K562 (cell line): ENCODE measurements around the gene DEGS2. TPM values are rescaled to one million over a fixed set of nuclear protein-coding genes. Genes with fewer than 3 reads are reported as not detected.

ENCODE experiments used
- CC2D1A ChIP-seq: fragments of 450-650 bp; IDR thresholded peaks from 2 replicates; pipeline ENCODE4 v1.6.1; 2017; ENCODE audit warnings: mild to moderate bottlenecking
- EP400 ChIP-seq: fragments of 450-650 bp; IDR thresholded peaks from 2 replicates; pipeline ENCODE4 v1.6.1; 2017; ENCODE audit warnings: antibody characterized with exemption, mild to moderate bottlenecking, moderate library complexity
- PTBP1 ChIP-seq: fragments of 200-400 bp; formaldehyde crosslinking; IDR thresholded peaks from 2 replicates; pipeline ENCODE4 v1.6.1; 2017; ENCODE audit warnings: low read depth, low read length
- RBM14 ChIP-seq: fragments of 200-400 bp; formaldehyde crosslinking; IDR thresholded peaks from 2 replicates; pipeline ENCODE4 v1.6.1; 2018; ENCODE audit warnings: low read depth, mild to moderate bottlenecking, low read length, moderate library complexity, borderline replicate concordance; ENCODE audit not compliant: insufficient read depth
- RHOXF2B ChIP-seq: fragments of 250-450 bp; sonication (Bioruptor Pico); conservative IDR thresholded peaks from 2 replicates; pipeline ENCODE4 v1.5.1; 2021
- SRSF7 ChIP-seq: fragments of 200-400 bp; formaldehyde crosslinking; optimal IDR thresholded peaks from 2 replicates; pipeline ENCODE3; 2017; ENCODE audit warnings: mild to moderate bottlenecking, low read depth, low read length
- SRSF9 ChIP-seq: fragments of 200-400 bp; formaldehyde crosslinking; IDR thresholded peaks from 2 replicates; pipeline ENCODE4 v1.6.1; 2017; ENCODE audit warnings: low read depth, low read length, borderline replicate concordance
- THRAP3 ChIP-seq: fragments of 450-650 bp; IDR thresholded peaks from 2 replicates; pipeline ENCODE4 v1.6.1; 2016; ENCODE audit warnings: mild to moderate bottlenecking, inconsistent platforms, borderline replicate concordance
- TRIM24 ChIP-seq, 2 experiments: fragments of 450-650 bp; IDR thresholded peaks; 2 replicates each; pipeline ENCODE4 v1.6.1; 2016
- ZEB2 ChIP-seq: fragments of 450-650 bp; IDR thresholded peaks from 2 replicates; pipeline ENCODE4 v1.6.1; 2016
- ZNF584 ChIP-seq: fragments of 200-800 bp; sonication (Bioruptor generic); IDR thresholded peaks from 2 replicates; pipeline ENCODE4 v1.6.1; 2016; ENCODE audit warnings: low read depth, mild to moderate bottlenecking, missing genetic modification characterization, missing compliant biosample characterization
- polyA plus RNA-seq, 8 experiments: library from polyadenylated mRNA; depleted of rRNA in 4 of 8; stranded (reverse) in 5 of 8; unstranded in 3 of 8; fragments of >200 nt; fragmentation: Nextera tagmentation in 2 of 8; fragmentation: Illumina TruSeq in 1 of 8; extraction: Ambion mirVana in 2 of 8; extraction: Trizol in 1 of 8; gene quantifications; 2 replicates each; pipeline versions ENCODE4 v1.2.1 to v1.2.3, GENCODE V29; 2011 to 2014; ENCODE audit warnings: inconsistent platforms in 1 of 8, missing spikeins in 1 of 8
- total RNA-seq, 7 experiments: library from RNA; depleted of rRNA in 6 of 7; stranded (reverse); fragments of >200 nt in 6 of 7; fragmentation: Illumina TruSeq in 2 of 7; extraction: Trizol in 2 of 7; gene quantifications; 2 replicates each; pipeline versions ENCODE4 v1.2.1 to v1.2.3, GENCODE V29; 2011 to 2021; ENCODE audit warnings: low replicate concordance in 1 of 7
- TF ChIP-seq, protein P1 (sequence below), 2 experiments: fragments of 450-650 bp; IDR thresholded peaks; 2 replicates each; pipeline ENCODE4 v1.6.1; 2016; ENCODE audit warnings: mild to moderate bottlenecking in 2 of 2, borderline replicate concordance in 1 of 2, low read depth in 1 of 2, moderate library complexity in 1 of 2
- TF ChIP-seq, protein P2 (sequence below): fragments of 450-650 bp; IDR thresholded peaks from 2 replicates; pipeline ENCODE4 v1.6.1; 2016
- TF ChIP-seq, protein P3 (sequence below): fragments of 250-450 bp; sonication (Bioruptor Pico); IDR thresholded peaks from 2 replicates; pipeline ENCODE4 v1.8.0; 2022; ENCODE audit warnings: inconsistent platforms, mild to moderate bottlenecking, moderate library complexity, borderline replicate concordance
- TF ChIP-seq, protein P4 (sequence below): fragments of 450-650 bp; IDR thresholded peaks from 2 replicates; pipeline ENCODE4 v1.7.1; 2018; ENCODE audit warnings: mild to moderate bottlenecking, low read depth; ENCODE audit not compliant: partially characterized antibody

Gene DEGS2
- total and polyA plus RNA-seq, 9 of the 15 experiments (the other 6 are each of a cell fraction or from before 2014, with no cell fraction given), result 0.22 to 2.9 (median 0.70) TPM

DNA sequence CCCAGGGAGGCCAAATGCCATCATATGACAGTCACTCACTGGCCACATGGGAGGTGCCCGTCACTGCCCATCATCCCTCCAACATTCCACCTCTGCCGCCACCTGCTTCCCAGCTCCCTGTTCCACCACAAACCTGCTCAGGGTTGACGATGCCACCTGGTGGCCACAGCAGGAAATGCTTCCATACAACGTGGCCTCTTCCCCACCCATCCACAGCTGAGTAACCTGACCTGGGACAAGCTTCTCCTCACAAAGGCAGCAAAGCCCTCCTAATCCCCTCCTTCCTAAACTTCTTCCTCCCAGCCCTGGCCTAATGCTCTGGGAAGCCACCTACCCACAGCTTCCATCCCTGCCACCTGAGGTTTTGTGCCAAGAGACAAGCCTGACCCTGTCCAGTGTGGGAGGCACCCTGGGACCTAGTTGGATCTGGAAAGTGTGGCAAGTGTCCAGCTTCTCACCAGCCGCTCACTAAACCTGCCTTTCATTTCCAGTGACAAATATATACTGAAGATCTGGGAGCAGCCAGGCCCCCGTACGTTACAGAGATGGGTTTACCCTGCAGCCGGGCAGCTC, 4.3 kb downstream of the DEGS2 start (continued):
- TF ChIP-seq, protein P1, sequence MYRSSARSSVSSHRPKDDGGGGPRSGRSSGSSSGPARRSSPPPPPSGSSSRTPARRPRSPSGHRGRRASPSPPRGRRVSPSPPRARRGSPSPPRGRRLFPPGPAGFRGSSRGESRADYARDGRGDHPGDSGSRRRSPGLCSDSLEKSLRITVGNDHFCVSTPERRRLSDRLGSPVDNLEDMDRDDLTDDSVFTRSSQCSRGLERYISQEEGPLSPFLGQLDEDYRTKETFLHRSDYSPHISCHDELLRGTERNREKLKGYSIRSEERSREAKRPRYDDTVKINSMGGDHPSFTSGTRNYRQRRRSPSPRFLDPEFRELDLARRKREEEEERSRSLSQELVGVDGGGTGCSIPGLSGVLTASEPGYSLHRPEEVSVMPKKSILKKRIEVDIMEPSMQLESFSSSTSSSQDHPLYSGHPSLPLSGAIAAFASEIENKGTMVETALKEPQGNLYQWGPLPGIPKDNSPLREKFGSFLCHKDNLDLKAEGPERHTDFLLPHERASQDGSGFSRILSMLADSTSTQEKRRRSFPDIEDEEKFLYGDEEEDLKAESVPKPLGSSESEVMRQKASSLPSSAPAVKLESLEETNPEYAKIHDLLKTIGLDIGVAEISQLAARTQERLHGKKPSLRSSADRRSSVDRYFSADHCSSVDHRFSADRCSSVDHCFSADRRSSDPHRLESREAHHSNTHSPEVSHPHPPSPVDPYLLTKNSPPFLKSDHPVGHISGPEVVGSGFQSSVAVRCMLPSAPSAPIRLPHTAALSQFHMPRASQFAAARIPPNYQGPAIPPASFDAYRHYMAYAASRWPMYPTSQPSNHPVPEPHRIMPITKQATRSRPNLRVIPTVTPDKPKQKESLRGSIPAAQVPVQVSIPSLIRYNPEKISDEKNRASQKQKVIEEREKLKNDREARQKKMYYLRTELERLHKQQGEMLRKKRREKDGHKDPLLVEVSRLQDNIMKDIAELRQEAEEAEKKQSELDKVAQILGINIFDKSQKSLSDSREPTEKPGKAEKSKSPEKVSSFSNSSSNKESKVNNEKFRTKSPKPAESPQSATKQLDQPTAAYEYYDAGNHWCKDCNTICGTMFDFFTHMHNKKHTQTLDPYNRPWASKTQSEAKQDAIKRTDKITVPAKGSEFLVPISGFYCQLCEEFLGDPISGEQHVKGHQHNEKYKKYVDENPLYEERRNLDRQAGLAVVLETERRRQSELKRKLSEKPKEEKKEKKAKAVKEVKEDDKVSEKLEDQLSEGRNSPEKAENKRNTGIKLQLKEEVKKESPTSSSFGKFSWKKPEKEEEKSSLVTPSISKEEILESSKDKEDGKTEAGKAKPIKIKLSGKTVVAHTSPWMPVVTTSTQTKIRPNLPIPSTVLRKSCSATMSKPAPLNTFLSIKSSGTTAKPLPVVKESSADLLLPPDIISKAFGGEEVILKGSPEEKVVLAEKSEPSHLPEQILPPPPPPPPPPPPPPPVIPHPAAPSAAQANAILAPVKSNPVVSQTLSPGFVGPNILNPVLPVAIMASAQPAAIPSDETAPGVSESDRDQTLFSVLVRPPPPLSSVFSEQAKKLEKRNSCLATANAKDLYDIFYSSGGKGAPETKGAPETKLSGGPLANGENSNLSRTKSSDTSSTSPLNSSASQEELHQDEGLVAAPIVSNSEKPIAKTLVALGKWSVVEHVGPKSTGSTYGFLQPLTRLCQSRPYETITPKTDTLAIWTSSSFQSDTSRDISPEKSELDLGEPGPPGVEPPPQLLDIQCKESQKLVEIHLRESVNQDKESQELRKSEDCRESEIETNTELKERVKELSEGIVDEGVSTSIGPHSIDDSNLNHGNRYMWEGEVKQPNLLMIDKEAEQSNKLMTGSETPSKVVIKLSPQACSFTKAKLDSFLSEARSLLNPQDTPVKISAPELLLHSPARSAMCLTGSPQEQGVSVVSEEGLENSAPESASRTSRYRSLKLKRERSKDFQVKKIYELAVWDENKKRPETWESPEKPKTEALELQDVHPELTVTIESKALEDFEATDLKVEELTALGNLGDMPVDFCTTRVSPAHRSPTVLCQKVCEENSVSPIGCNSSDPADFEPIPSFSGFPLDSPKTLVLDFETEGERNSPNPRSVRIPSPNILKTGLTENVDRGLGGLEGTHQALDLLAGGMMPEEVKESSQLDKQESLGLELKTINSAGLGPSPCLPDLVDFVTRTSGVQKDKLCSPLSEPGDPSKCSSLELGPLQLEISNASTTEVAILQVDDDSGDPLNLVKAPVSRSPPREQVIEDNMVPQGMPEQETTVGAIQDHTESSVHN (IDR thresholded peaks at IDR 0.05; ENCODE audit: borderline replicate concordance in 1 of 2, low read depth in 1 of 2), result no peak
- TF ChIP-seq TRIM24 (IDR thresholded peaks at IDR 0.05), result peak; percentile 51 to 77; a peak in 2 of 4 replicates
- TF ChIP-seq RBM14, result no peak
- TF ChIP-seq PTBP1, result no peak
- no peak for TF ChIP-seq SRSF9
- TF ChIP-seq, protein P2, sequence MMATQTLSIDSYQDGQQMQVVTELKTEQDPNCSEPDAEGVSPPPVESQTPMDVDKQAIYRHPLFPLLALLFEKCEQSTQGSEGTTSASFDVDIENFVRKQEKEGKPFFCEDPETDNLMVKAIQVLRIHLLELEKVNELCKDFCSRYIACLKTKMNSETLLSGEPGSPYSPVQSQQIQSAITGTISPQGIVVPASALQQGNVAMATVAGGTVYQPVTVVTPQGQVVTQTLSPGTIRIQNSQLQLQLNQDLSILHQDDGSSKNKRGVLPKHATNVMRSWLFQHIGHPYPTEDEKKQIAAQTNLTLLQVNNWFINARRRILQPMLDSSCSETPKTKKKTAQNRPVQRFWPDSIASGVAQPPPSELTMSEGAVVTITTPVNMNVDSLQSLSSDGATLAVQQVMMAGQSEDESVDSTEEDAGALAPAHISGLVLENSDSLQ, result peak; percentile 47
- no peak for TF ChIP-seq SRSF7
- TF ChIP-seq, protein P3, sequence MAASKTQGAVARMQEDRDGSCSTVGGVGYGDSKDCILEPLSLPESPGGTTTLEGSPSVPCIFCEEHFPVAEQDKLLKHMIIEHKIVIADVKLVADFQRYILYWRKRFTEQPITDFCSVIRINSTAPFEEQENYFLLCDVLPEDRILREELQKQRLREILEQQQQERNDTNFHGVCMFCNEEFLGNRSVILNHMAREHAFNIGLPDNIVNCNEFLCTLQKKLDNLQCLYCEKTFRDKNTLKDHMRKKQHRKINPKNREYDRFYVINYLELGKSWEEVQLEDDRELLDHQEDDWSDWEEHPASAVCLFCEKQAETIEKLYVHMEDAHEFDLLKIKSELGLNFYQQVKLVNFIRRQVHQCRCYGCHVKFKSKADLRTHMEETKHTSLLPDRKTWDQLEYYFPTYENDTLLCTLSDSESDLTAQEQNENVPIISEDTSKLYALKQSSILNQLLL, result no peak
- TF ChIP-seq RHOXF2B (CRISPR knock-in tag), result no peak
- TF ChIP-seq, protein P4, sequence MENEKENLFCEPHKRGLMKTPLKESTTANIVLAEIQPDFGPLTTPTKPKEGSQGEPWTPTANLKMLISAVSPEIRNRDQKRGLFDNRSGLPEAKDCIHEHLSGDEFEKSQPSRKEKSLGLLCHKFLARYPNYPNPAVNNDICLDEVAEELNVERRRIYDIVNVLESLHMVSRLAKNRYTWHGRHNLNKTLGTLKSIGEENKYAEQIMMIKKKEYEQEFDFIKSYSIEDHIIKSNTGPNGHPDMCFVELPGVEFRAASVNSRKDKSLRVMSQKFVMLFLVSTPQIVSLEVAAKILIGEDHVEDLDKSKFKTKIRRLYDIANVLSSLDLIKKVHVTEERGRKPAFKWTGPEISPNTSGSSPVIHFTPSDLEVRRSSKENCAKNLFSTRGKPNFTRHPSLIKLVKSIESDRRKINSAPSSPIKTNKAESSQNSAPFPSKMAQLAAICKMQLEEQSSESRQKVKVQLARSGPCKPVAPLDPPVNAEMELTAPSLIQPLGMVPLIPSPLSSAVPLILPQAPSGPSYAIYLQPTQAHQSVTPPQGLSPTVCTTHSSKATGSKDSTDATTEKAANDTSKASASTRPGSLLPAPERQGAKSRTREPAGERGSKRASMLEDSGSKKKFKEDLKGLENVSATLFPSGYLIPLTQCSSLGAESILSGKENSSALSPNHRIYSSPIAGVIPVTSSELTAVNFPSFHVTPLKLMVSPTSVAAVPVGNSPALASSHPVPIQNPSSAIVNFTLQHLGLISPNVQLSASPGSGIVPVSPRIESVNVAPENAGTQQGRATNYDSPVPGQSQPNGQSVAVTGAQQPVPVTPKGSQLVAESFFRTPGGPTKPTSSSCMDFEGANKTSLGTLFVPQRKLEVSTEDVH, result no peak
- TF ChIP-seq THRAP3, result no peak
- TF ChIP-seq CC2D1A, result peak; percentile 64
- no peak for TF ChIP-seq ZNF584
- no peak for TF ChIP-seq ZEB2
- TF ChIP-seq EP400, result no peak
